Naive B cell (primary cell): Measurements from ENCODE around the gene RAB23. TPM values are rescaled to one million over a fixed set of nuclear protein-coding genes. Genes with fewer than 3 reads are reported as not detected.
A peak's percentile ranks its signal among the peaks of the same experiment; 100 is the strongest.

Experiments used
- ATAC-seq, 2 donors: fragments of 150-1000 bp; cut with Tn5 transposase; 2 replicates each; pipeline ENCODE4 v1.10.0; 2021; ENCODE audit warnings: low read depth in 2 of 2, mild to moderate bottlenecking in 2 of 2, moderate library complexity in 2 of 2
- DNase-seq: peaks from one replicate; pipeline ENCODE4 v3.0.0; 2022
- H3K27ac Mint-ChIP-seq, 6 donors: one replicate each; pipeline ENCODE4 v1.8.0; 2020 to 2022; ENCODE audit warnings: mild to moderate bottlenecking in 6 of 6, mixed read lengths in 6 of 6, moderate library complexity in 5 of 6, inconsistent platforms in 2 of 6
- H3K27me3 Mint-ChIP-seq, 3 donors: one replicate each; pipeline ENCODE4 v1.8.0; 2021 to 2022; ENCODE audit warnings: mixed read lengths in 3 of 3, mild to moderate bottlenecking in 1 of 3
- H3K36me3 Mint-ChIP-seq, 2 donors: one replicate each; pipeline ENCODE4 v1.8.0; 2020 to 2022; ENCODE audit warnings: mixed read lengths in 2 of 2, inconsistent platforms in 1 of 2, mild to moderate bottlenecking in 1 of 2
- H3K4me1 Mint-ChIP-seq, 3 donors: one replicate each; pipeline ENCODE4 v1.8.0; 2020 to 2022; ENCODE audit warnings: mixed read lengths in 3 of 3, inconsistent platforms in 1 of 3, mild to moderate bottlenecking in 1 of 3, moderate library complexity in 1 of 3
- H3K4me3 Mint-ChIP-seq, 8 donors: one replicate each; pipeline ENCODE4 v1.8.0; 2020 to 2022; ENCODE audit warnings: mild to moderate bottlenecking in 8 of 8, mixed read lengths in 8 of 8, moderate library complexity in 8 of 8, inconsistent platforms in 2 of 8
- H3K9me3 Mint-ChIP-seq, 7 donors: one replicate each; pipeline ENCODE4 v1.8.0; 2020 to 2022; ENCODE audit warnings: mixed read lengths in 7 of 7, mild to moderate bottlenecking in 5 of 7, inconsistent platforms in 2 of 7, moderate library complexity in 1 of 7
- polyA plus RNA-seq, 6 donors: library from polyadenylated mRNA; unstranded; fragments of 300-500 nt; fragmentation: Illumina TruSeq; gene quantifications; one replicate each; pipeline ENCODE4 v1.2.3, GENCODE V29; 2021; ENCODE audit warnings: low read depth in 6 of 6

The RAB23 gene
- polyA plus RNA-seq, 6 donors from 2014 or later = 0.26 to 0.79 (median 0.44) TPM; not detected in 1

DNA sequence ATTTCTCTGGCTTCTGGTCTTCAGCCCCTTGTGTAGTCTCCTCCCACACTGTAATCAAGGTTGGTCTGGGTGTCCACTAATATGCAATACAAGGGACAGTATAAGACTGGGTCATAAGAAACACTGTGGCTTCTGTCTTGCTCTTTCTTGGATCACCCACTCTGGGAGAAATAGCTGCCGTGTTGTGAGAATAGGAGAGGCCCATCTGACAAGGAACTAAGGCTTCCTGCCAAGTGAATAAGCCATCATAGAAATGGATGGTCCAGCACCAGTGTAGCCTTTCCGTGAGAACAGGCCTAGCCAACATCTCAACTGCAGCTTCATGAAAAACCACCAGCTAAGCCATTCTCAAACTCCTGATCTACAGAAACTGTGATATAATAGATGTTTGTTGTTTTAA, 26.6 kb downstream of the RAB23 start:
- no peaks in the 10 kb centered on the region for H3K9me3 Mint-ChIP-seq
- H3K4me3 Mint-ChIP-seq = no peak overlapping the region
- no peak for ATAC-seq
- no peak for DNase-seq
- H3K4me1 Mint-ChIP-seq = no peaks in the 10 kb centered on the region
- no peak overlapping the region for H3K27ac Mint-ChIP-seq
- no peaks in the 10 kb centered on the region for H3K27me3 Mint-ChIP-seq
- H3K36me3 Mint-ChIP-seq = no peaks in the 10 kb centered on the region

- Mint-ChIP-seq H3K4me1 (no peaks in the 10 kb centered on the region), H3K9me3 (no peaks in the 10 kb centered on the region), H3K27me3 (no peaks in the 10 kb centered on the region), H3K36me3 (no peaks in the 10 kb centered on the region), H3K27ac (peak overlapping the region in 1 of 6 donors; percentile 86), H3K4me3 (no peak overlapping the region)
- DNase-seq (no peak), ATAC-seq (no peak)
Measured at GRCh38 chr6:57193177-57193576, 28.9 kb downstream of the RAB23 start.

DNA sequence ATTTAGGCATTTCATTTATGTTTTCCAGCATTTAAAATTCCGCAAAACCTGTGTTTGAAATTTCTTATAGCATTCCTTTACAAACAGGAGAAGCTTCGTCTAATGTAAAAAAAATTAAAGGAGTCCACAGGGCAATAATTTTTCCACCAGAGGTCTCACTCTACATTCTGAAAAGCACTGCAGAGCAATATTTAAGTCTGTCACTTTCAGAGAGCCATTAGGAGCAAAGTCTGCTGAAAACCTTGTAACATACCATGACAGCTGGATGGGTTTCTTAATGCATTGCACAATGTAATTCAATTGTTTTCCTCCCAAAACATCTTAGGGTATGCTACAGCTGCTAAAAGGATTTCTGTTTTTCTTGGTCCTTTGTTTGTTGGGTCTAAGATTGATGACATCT, 32.0 kb downstream of the RAB23 start:
- no peak for ATAC-seq
- H3K27ac Mint-ChIP-seq = no peak overlapping the region
- H3K36me3 Mint-ChIP-seq = peaks cover 0 to 7% of the 10 kb centered on the region in 2 donors
- no peak for DNase-seq
- H3K4me1 Mint-ChIP-seq = no peaks in the 10 kb centered on the region
- no peaks in the 10 kb centered on the region for H3K9me3 Mint-ChIP-seq
- no peaks in the 10 kb centered on the region for H3K27me3 Mint-ChIP-seq
- H3K4me3 Mint-ChIP-seq = no peak overlapping the region

DNA sequence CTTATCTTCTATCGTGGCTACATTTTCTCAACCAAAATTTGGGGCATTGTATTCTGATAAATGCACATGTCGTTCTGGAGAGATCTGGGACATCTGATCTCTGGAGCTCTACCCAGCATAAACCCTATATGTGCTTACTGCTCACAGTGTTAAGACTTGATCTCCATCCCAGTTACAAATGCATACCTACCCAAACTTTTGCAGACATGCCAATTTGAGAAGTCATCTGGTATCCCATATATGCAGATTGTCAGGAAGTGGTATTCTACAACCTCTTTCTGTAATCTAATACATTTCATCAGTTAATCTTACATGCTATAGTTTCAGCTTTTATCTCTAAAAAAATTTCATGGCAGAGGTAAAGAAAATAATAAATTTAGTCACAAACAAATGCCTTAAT, 38.8 kb downstream of the RAB23 start:
- ATAC-seq = no peak
- Mint-ChIP-seq H3K27ac (no peak overlapping the region), H3K4me3 (no peak overlapping the region), H3K9me3 (no peaks in the 10 kb centered on the region), H3K4me1 (no peaks in the 10 kb centered on the region), H3K27me3 (no peaks in the 10 kb centered on the region), H3K36me3 (peaks cover 8 to 25% of the 10 kb centered on the region in 2 donors)
- no peak for DNase-seq

GRCh38 chr6:57182017-57182432, 40.1 kb downstream of the RAB23 start:
- H3K9me3 Mint-ChIP-seq = no peaks in the 10 kb centered on the region
- no peak for DNase-seq
- H3K27me3 Mint-ChIP-seq = no peaks in the 10 kb centered on the region
- H3K4me3 Mint-ChIP-seq = no peak overlapping the region
- peaks cover 8 to 25% of the 10 kb centered on the region in 2 donors for H3K36me3 Mint-ChIP-seq
- peak overlapping the region in 4 of 6 donors; percentile 28 to 51 (median 40) for H3K27ac Mint-ChIP-seq
- peaks cover 0 to 5% (median 0%) of the 10 kb centered on the region in 3 donors for H3K4me1 Mint-ChIP-seq
- ATAC-seq = no peak

GRCh38 chr6:57180596-57180995, 41.5 kb downstream of the RAB23 start:
- Mint-ChIP-seq H3K27me3 (no peaks in the 10 kb centered on the region), H3K4me3 (no peak overlapping the region), H3K27ac (peak overlapping the region in 1 of 6 donors; percentile 5), H3K9me3 (no peaks in the 10 kb centered on the region), H3K36me3 (peaks cover 8 to 20% of the 10 kb centered on the region in 2 donors), H3K4me1 (peaks cover 0 to 9% (median 7%) of the 10 kb centered on the region in 3 donors)
- no peak for DNase-seq
- no peak for ATAC-seq

DNA sequence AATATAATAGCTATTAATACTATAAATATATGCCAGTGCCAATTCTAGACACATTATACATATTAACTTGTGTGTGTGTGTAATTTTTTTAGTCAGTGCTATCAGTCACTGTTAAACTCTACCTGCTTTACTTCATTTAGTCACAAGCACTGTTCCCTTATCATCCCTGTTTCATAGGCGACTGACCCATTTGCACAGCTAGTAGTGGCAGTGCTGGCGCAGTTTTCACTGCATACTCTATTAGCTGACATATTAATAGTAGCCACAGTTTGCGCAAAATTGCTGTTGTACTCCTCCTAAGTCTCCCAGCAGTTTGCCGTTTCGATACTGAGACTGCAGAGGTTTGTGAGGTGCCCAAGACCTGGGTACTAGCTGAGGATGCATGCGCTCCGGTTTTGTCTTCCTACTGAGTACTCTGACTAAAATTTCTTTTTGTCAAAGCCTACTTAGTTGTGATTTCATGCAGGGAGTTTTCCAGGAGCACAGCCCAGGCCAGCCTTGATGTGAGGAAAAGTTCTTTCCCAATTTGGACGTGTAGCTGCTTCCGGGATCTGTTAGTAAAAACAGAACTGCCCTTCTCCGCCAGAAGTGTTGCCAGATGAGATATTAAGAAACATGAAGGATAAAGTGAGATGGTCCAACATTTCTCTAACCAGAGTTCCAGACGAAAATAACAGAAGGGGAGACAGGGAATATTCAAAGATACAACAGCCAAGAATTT, 44.4 kb downstream of the RAB23 start:
- Mint-ChIP-seq H3K27ac (peak overlapping the region in 1 of 6 donors; percentile 7), H3K9me3 (no peaks in the 10 kb centered on the region), H3K27me3 (no peaks in the 10 kb centered on the region), H3K36me3 (peaks cover 0 to 8% of the 10 kb centered on the region in 2 donors), H3K4me1 (peaks cover 15 to 21% (median 19%) of the 10 kb centered on the region in 3 donors), H3K4me3 (no peak overlapping the region)
- no peak for ATAC-seq
- DNase-seq = no peak

GRCh38 chr6:57174511-57174907, 47.6 kb downstream of the RAB23 start:
- no peak overlapping the region for H3K27ac Mint-ChIP-seq

GRCh38 chr6:57173886-57174510, 48.1 kb downstream of the RAB23 start:
- Mint-ChIP-seq H3K4me1 (peaks cover 18 to 34% (median 31%) of the 10 kb centered on the region in 3 donors), H3K4me3 (peak overlapping the region in 7 of 8 donors; percentile 89 to 96 (median 94))

More at GRCh38 chr6:57174511-57174907, 47.6 kb downstream of the RAB23 start:
- no peaks in the 10 kb centered on the region for H3K9me3 Mint-ChIP-seq
- no peaks in the 10 kb centered on the region for H3K27me3 Mint-ChIP-seq
- DNase-seq = no peak
- no peak for ATAC-seq
- peaks cover 18 to 34% (median 31%) of the 10 kb centered on the region in 3 donors for H3K4me1 Mint-ChIP-seq
- peak overlapping the region in 1 of 8 donors; percentile 89 for H3K4me3 Mint-ChIP-seq
- no peaks in the 10 kb centered on the region for H3K36me3 Mint-ChIP-seq

GRCh38 chr6:57173056-57173885, 48.8 kb downstream of the RAB23 start:
- Mint-ChIP-seq H3K9me3 (no peaks in the 10 kb centered on the region), H3K36me3 (no peaks in the 10 kb centered on the region), H3K27me3 (no peaks in the 10 kb centered on the region), H3K4me1 (peaks cover 18 to 33% (median 31%) of the 10 kb centered on the region in 3 donors), H3K4me3 (peak overlapping the region; percentile 89 to 96 (median 94)), H3K27ac (peak overlapping the region; percentile 28 to 93 (median 86))
- ATAC-seq = no peak
- DNase-seq = peak; percentile 7

More at GRCh38 chr6:57173886-57174510, 48.1 kb downstream of the RAB23 start:
- H3K27me3 Mint-ChIP-seq = no peaks in the 10 kb centered on the region
- ATAC-seq (no peak), DNase-seq (no peak)
- no peaks in the 10 kb centered on the region for H3K9me3 Mint-ChIP-seq
- no peaks in the 10 kb centered on the region for H3K36me3 Mint-ChIP-seq
- H3K27ac Mint-ChIP-seq = peak overlapping the region in 2 of 6 donors; percentile 47 to 77

DNA sequence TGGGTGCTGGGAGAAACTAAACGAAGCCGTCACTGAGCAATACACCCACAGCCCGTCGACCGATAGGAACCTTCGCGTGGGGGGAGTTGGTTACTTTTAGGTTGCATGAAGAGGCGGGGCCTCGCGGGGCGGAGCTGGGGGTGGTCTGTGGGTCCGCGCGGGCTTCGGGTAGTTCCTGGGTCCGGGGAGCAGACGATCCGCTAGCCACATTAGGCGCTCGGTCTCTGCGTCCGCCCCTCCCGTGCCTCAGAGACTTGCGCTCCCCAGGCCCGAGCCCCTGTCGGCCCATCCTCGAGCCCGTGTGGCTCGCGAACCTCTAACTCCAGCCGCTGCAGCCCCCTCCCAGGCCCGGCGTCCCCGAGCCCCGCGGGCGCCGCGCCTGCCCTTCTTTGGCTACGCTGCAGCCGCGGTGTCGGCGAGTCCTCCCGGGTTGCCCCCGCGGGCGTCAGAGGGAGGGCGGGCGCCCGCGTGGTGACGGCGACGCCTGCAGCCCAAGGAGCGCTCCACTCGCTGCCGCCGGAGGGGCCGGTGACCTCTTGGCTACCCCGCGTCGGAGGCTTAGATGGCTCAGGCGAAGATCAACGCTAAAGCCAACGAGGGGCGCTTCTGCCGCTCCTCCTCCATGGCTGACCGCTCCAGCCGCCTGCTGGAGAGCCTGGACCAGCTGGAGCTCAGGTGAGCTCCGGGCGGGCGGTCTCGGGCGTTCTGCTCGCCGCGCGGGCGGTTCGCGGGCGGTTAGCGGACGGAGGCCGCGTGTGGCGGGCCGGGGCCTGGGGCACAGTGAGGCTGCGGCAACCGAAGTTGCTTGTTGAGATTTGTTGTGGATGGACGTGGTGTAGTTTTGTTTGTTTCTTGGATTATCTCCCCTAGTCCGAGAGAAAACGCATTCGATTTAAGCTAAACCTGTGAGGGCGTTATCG, 49.7 kb downstream of the RAB23 start, which contains the start of gene BAG2:
BAG2 (plus strand) TSS at position 191 of the 920 bp plus-strand sequence; CDS start at position 563, 372 bp downstream.
- H3K4me3 Mint-ChIP-seq = peak within 1 kb of the TSS; percentile 89 to 96 (median 94)
- ATAC-seq (peak; percentile 82 to 85), DNase-seq (peak; percentile 90)
- peak within 1 kb of the TSS; percentile 78 to 95 (median 92) for H3K27ac Mint-ChIP-seq
- H3K4me1 Mint-ChIP-seq = peaks cover 18 to 31% (median 29%) of the 10 kb centered on the region in 3 donors
- no peaks in the 10 kb centered on the region for H3K36me3 Mint-ChIP-seq
- no peaks in the 10 kb centered on the region for H3K9me3 Mint-ChIP-seq
- H3K27me3 Mint-ChIP-seq = no peaks in the 10 kb centered on the region

GRCh38 chr6:57165080-57165479, 57.0 kb downstream of the RAB23 start:
- DNase-seq = no peak
- no peak overlapping the region for H3K27ac Mint-ChIP-seq
- peaks cover 13 to 24% of the 10 kb centered on the region in 2 donors for H3K36me3 Mint-ChIP-seq
- H3K9me3 Mint-ChIP-seq = peaks cover 0 to 11% (median 3%) of the 10 kb centered on the region in 7 donors
- no peaks in the 10 kb centered on the region for H3K27me3 Mint-ChIP-seq
- ATAC-seq = no peak
- H3K4me1 Mint-ChIP-seq = no peaks in the 10 kb centered on the region
- no peak overlapping the region for H3K4me3 Mint-ChIP-seq
